NCI-H748 (cell line): ENCODE results near the gene CLCA1.
A peak's percentile ranks its signal among the peaks of the same experiment; 100 is the strongest.

Experiments used
- DNase-seq: peaks from one replicate; lab custom pipeline; 2025; ENCODE audit not compliant: unreplicated experiment; lab: John Stamatoyannopoulos, UW

The CLCA1 gene

GRCh38 chr1:86502721-86503405 lies 34.1 kb downstream of the CLCA1 start:
- DNase-seq, result peak; percentile 66

GRCh38 chr1:86503406-86504136 lies 34.8 kb downstream of the CLCA1 start:
- DNase-seq, result no peak

GRCh38 chr1:86504137-86504479 lies 35.4 kb downstream of the CLCA1 start:
- DNase-seq, result no peak

- no peak for DNase-seq
Observed at GRCh38 chr1:86504895-86505563, 36.3 kb downstream of the CLCA1 start.

- DNase-seq, result no peak
Observed at GRCh38 chr1:86505564-86505902, 36.8 kb downstream of the CLCA1 start.

- DNase-seq, result peak; percentile 30
Observed at GRCh38 chr1:86507935-86508582, 39.3 kb downstream of the CLCA1 start.

GRCh38 chr1:86508583-86508969 lies 39.8 kb downstream of the CLCA1 start:
- DNase-seq, result no peak

- peak; percentile 59 for DNase-seq
Observed at GRCh38 chr1:86515597-86515996, 46.9 kb downstream of the CLCA1 start.

- DNase-seq, result no peak
Observed at GRCh38 chr1:86516335-86516734, 47.6 kb downstream of the CLCA1 start.

- DNase-seq, result no peak
Observed at GRCh38 chr1:86517336-86517735, 48.6 kb downstream of the CLCA1 start.

GRCh38 chr1:86520789-86521521 lies 52.2 kb downstream of the CLCA1 start:
- no peak for DNase-seq

GRCh38 chr1:86521522-86521891 lies 52.8 kb downstream of the CLCA1 start:
- no peak for DNase-seq

- DNase-seq, result no peak
Observed at GRCh38 chr1:86522240-86522639, 53.5 kb downstream of the CLCA1 start.

- DNase-seq, result no peak
Observed at GRCh38 chr1:86523670-86524354, 55.1 kb downstream of the CLCA1 start.

- no peak for DNase-seq
Observed at GRCh38 chr1:86527306-86527705, 58.6 kb downstream of the CLCA1 start.

GRCh38 chr1:86530211-86530845 lies 61.6 kb downstream of the CLCA1 start:
- no peak for DNase-seq

- DNase-seq, result no peak
Observed at GRCh38 chr1:86537928-86538695, 69.4 kb downstream of the CLCA1 start.

- no peak for DNase-seq
Observed at GRCh38 chr1:86538775-86539174, 70.0 kb downstream of the CLCA1 start.

- peak; percentile 6 for DNase-seq
Observed at GRCh38 chr1:86541859-86542258, 73.1 kb downstream of the CLCA1 start.
